Adipocyte (in vitro differentiated cells): ENCODE measurements around the gene ZMPSTE24.

Experiments
- DNase-seq: peaks from one replicate; pipeline ENCODE4 v3.0.0-alpha.2; 2015; ENCODE audit warnings: low read depth
- H3K27me3 ChIP-seq: replicated peaks from 2 replicates; pipeline ENCODE4 v1.7.0; 2013; ENCODE audit warnings: mild to moderate bottlenecking, low read length, moderate library complexity; ENCODE audit not compliant: control insufficient read depth, insufficient read depth
- H3K36me3 ChIP-seq: 2 replicates; pipeline ENCODE4 v1.7.0; 2013; ENCODE audit warnings: low read length, mild to moderate bottlenecking, moderate library complexity; ENCODE audit not compliant: control insufficient read depth, insufficient read depth, severe bottlenecking
- H3K4me1 ChIP-seq: 2 replicates; pipeline ENCODE4 v1.7.0; 2013; ENCODE audit warnings: mild to moderate bottlenecking, low read length, moderate library complexity; ENCODE audit not compliant: control insufficient read depth, insufficient read depth
- H3K4me3 ChIP-seq: 2 replicates; pipeline ENCODE4 v1.7.0; 2013; ENCODE audit warnings: mild to moderate bottlenecking, low read length, moderate library complexity
- H3K9ac ChIP-seq: 2 replicates; pipeline ENCODE4 v1.7.0; 2013; ENCODE audit warnings: mild to moderate bottlenecking, low read length, moderate library complexity
- H3K9me3 ChIP-seq: 2 replicates; pipeline ENCODE4 v1.7.0; 2013; ENCODE audit warnings: mild to moderate bottlenecking, low read length, moderate library complexity; ENCODE audit not compliant: control insufficient read depth

ZMPSTE24 gene

DNA sequence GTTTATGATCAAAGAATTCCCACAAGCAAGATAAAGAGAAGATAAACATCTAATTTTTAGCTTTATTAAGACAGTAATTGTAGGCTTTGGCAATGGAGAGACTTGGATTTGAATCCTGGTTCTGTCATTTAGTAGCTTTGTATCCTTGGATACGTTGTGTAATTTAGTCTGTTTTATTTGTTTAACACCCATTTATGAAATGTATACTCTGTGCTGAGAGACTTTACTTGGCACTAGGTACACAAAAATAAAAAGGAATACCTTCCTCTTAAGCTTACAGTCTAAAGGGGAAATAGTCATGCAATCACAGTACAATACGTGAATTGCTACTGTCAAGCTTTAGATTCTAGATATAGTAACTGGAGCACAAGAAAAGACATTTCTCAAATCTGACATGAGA, 23.8 kb downstream of the ZMPSTE24 start:
- no peak for DNase-seq
- Histone ChIP-seq H3K4me1 (no peaks in the 10 kb centered on the region), H3K27me3 (no peaks in the 10 kb centered on the region), H3K36me3 (peaks cover 55% of the 10 kb centered on the region), H3K4me3 (no peak overlapping the region), H3K9me3 (no peaks in the 10 kb centered on the region), H3K9ac (no peak overlapping the region)

GRCh38 chr1:40291293-40291692, 33.3 kb downstream of the ZMPSTE24 start:
- no peak for DNase-seq
- H3K4me3 ChIP-seq = no peak overlapping the region
- no peaks in the 10 kb centered on the region for H3K4me1 ChIP-seq
- no peaks in the 10 kb centered on the region for H3K9me3 ChIP-seq
- no peak overlapping the region for H3K9ac ChIP-seq
- H3K27me3 ChIP-seq = no peaks in the 10 kb centered on the region
- H3K36me3 ChIP-seq = peaks cover 71% of the 10 kb centered on the region

DNA sequence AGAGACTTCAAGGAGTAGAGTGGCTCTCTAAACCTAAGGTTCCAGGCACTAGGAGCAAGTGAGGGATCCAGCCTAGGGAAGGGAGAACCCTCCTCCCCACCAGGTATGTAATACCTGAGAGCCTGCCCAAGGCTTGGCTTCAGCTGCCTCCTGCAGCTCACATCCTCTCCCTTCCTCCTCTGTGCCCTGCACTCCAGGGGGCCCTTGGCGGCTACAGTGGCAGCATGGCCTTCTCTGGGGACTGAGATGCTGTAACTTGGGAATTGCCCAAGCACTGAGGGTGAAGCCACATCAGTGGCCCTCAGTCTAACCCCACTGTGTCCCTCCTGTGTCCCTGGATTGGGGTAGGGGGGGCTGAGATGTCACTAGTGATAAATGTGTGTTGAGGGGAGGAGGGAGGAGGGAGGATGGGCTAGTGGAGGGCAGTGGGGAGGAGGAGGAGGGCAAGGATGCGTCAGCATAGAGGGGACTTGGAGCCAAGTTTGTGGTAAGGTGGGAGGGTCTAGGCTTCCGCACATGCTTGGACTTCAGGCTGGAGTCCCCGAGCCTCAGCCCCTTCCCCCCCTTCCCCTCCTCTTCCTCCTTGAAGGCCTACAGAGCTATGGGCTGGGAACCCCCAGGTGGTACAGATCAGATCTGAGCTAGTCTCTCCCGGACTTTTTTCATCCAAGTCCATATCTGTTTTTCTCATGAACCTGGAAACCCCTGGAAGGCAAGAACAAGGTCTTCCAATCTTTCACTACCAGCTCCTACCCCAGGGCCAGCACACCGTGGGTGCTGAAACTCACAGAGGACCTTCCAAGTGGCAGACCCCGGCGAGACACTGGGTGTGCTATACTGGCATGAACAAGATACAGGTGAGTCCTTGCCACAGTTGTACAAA, 41.6 kb downstream of the ZMPSTE24 start:
- no peak for DNase-seq
- no peaks in the 10 kb centered on the region for H3K4me1 ChIP-seq
- H3K4me3 ChIP-seq = no peak overlapping the region
- no peak overlapping the region for H3K9ac ChIP-seq
- H3K27me3 ChIP-seq = peaks cover 37% of the 10 kb centered on the region
- no peaks in the 10 kb centered on the region for H3K36me3 ChIP-seq
- H3K9me3 ChIP-seq = no peaks in the 10 kb centered on the region

DNA sequence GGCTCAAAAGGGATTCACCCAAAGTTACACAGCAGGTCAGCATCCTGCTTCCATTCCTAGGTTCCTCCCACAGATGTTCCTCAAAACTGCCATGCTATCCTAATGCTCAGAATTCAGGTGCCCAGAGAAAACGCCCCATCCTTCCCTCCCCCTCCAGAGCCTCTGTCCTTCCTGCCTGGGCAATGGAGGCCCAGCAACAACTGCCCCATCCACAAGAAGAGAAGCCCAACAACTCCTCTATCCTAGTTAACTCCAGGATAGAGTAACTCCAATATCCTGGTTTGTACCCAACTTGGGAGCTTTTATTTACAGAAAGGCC, 42.2 kb downstream of the ZMPSTE24 start:
- Histone ChIP-seq H3K4me1 (no peaks in the 10 kb centered on the region), H3K9ac (no peak overlapping the region), H3K9me3 (no peaks in the 10 kb centered on the region), H3K4me3 (no peak overlapping the region), H3K27me3 (peaks cover 38% of the 10 kb centered on the region), H3K36me3 (no peaks in the 10 kb centered on the region)
- DNase-seq = no peak

- no peaks in the 10 kb centered on the region for H3K9me3 ChIP-seq
- H3K4me1 ChIP-seq = no peaks in the 10 kb centered on the region
- no peaks in the 10 kb centered on the region for H3K36me3 ChIP-seq
- peaks cover 38% of the 10 kb centered on the region for H3K27me3 ChIP-seq
- no peak overlapping the region for H3K4me3 ChIP-seq
- H3K9ac ChIP-seq = no peak overlapping the region
- DNase-seq = no peak
Measured at GRCh38 chr1:40300651-40301050, 42.6 kb downstream of the ZMPSTE24 start.

DNA sequence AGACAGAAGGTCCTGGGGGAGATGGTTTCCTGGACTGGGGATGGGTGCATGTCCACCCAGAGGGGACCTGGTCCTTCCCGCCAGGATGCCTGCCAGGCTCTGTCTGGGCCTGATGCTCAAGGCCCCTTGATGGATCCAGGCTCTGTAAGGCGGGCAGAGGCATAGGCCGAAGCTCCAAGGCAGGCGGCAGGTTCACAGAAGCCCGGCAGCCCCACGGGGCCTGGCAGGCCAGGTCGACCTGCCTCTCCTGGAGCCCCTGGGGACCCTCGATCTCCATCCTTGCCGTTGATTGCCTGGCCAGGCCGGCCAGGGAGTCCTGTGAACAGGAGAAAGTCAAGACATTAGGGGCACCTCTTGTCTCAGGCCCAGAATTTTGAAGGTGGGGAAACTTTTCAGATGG, 43.0 kb downstream of the ZMPSTE24 start:
- Histone ChIP-seq H3K4me3 (no peak overlapping the region), H3K36me3 (no peaks in the 10 kb centered on the region), H3K27me3 (peaks cover 38% of the 10 kb centered on the region), H3K4me1 (no peaks in the 10 kb centered on the region), H3K9ac (no peak overlapping the region), H3K9me3 (no peaks in the 10 kb centered on the region)
- DNase-seq = no peak

DNA sequence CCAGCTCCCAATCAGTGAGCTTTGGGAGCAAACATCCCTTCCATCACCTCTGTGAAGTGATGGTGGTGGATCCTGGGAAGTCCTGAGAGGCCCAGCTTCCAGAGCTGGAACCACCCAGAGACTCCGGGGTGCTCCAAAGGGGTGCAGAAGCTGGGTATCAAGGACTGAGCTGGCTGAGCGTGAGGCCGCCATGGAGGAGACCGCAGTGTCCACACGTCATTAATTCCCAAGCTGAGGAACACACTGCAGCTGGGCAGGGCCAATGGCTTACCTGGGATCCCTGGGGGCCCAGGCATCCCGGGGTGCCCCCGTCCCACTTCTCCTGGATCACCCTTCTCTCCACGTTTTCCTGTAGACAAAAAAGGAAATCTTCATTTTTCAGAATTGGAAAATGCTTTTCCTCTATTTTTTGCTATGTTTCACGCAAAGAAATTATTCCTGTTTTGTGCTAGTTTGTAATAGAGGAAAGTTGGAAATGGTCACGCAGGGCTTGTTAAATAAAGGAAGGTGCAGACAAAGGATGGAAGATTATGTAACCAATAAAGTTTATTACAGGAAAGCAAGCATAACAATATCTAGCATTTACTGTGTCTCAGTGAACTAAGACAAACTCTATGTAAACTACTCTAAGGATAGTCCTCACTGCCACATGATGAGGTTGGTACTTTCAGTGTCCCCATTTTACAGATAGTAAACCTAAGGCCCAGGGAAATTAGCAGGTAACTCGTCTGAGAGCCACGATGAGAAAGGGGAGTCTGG, 43.7 kb downstream of the ZMPSTE24 start:
- DNase-seq = no peak
- Histone ChIP-seq H3K9ac (no peak overlapping the region), H3K4me3 (no peak overlapping the region), H3K36me3 (no peaks in the 10 kb centered on the region), H3K27me3 (peaks cover 38% of the 10 kb centered on the region), H3K9me3 (no peaks in the 10 kb centered on the region), H3K4me1 (no peaks in the 10 kb centered on the region)

DNA sequence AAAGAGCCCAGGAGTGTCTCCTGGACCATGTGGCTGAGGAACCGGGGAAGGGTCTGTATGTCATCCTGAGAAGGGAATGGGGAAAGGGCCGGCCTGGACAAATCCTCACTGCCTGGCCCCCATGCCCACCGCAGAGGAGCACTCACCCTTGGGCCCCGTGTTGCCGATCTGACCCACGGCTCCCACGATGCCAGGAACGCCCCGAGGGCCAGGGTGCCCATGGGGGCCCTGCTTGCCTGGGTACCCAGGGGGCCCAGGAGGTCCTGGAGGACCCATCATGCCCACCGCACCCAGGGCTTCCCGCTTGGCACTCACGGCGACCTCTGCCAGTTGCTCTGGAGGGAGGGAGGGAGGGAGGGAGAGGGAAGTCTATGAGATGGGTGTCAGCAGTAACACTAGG, 44.4 kb downstream of the ZMPSTE24 start:
- peaks cover 38% of the 10 kb centered on the region for H3K27me3 ChIP-seq
- H3K4me1 ChIP-seq = no peaks in the 10 kb centered on the region
- H3K4me3 ChIP-seq = no peak overlapping the region
- H3K9ac ChIP-seq = no peak overlapping the region
- H3K36me3 ChIP-seq = no peaks in the 10 kb centered on the region
- H3K9me3 ChIP-seq = no peaks in the 10 kb centered on the region
- DNase-seq = no peak

GRCh38 chr1:40303051-40303771, 45.2 kb downstream of the ZMPSTE24 start:
- peaks cover 3% of the 10 kb centered on the region for H3K4me1 ChIP-seq
- peaks cover 38% of the 10 kb centered on the region for H3K27me3 ChIP-seq
- no peak for DNase-seq
- H3K36me3 ChIP-seq = no peaks in the 10 kb centered on the region
- no peak overlapping the region for H3K4me3 ChIP-seq
- no peaks in the 10 kb centered on the region for H3K9me3 ChIP-seq
- no peak overlapping the region for H3K9ac ChIP-seq

DNA sequence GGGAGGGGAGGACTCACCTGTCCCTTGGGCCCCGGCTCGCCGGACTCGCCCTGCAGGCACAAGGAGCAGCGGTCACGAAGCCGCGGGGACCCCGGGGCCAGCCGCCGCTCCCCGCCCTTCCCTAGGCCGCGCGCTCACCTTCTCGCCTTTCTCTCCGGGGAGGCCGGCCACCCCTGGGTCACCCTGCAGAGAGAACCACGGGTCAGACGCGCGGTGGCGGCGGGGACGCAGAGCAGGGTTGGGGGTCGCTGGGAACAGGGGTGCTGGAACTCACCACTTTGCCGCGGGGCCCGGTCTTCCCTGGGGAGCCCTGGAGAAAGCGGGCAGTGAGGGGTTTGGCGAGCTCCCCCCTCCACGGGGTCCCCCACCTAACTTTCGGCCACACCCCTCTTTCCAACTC, 45.8 kb downstream of the ZMPSTE24 start:
- H3K36me3 ChIP-seq = no peaks in the 10 kb centered on the region
- H3K4me3 ChIP-seq = no peak overlapping the region
- H3K9me3 ChIP-seq = no peaks in the 10 kb centered on the region
- peaks cover 38% of the 10 kb centered on the region for H3K27me3 ChIP-seq
- H3K9ac ChIP-seq = no peak overlapping the region
- DNase-seq = no peak
- peaks cover 4% of the 10 kb centered on the region for H3K4me1 ChIP-seq

DNA sequence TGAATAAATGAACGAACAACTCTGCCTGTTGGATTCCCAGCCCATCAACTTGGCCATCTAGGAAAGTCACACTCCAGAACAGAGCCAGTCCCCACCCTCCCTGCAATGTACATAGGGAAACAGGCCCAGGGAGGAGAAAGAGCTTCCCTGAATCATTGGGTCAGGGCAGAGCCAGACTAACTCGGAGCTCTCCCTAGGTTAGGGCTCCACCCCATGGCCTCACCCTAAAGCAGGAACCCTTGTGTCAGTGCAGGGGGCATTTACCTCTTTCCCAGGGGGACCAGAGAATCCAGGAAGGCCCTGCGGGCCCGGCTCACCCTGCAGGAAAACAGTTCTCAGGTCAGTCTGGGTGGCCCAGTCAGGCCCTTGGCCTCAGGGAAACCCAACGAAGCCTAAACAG, 47.4 kb downstream of the ZMPSTE24 start:
- no peak overlapping the region for H3K9ac ChIP-seq
- H3K36me3 ChIP-seq = no peaks in the 10 kb centered on the region
- DNase-seq = no peak
- H3K4me3 ChIP-seq = no peak overlapping the region
- H3K9me3 ChIP-seq = no peaks in the 10 kb centered on the region
- peaks cover 4% of the 10 kb centered on the region for H3K4me1 ChIP-seq
- peaks cover 30% of the 10 kb centered on the region for H3K27me3 ChIP-seq
